ENCODE results near the gene CCDC82.

- TF ChIP-seq, protein P1, sequence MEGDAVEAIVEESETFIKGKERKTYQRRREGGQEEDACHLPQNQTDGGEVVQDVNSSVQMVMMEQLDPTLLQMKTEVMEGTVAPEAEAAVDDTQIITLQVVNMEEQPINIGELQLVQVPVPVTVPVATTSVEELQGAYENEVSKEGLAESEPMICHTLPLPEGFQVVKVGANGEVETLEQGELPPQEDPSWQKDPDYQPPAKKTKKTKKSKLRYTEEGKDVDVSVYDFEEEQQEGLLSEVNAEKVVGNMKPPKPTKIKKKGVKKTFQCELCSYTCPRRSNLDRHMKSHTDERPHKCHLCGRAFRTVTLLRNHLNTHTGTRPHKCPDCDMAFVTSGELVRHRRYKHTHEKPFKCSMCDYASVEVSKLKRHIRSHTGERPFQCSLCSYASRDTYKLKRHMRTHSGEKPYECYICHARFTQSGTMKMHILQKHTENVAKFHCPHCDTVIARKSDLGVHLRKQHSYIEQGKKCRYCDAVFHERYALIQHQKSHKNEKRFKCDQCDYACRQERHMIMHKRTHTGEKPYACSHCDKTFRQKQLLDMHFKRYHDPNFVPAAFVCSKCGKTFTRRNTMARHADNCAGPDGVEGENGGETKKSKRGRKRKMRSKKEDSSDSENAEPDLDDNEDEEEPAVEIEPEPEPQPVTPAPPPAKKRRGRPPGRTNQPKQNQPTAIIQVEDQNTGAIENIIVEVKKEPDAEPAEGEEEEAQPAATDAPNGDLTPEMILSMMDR (conservative IDR thresholded peaks at IDR 0.05): no peak
- TF ChIP-seq EZH2 (IDR thresholded peaks at IDR 0.05; ENCODE audit: low read depth): no peak
Observed at GRCh38 chr11:96339706-96340554, 49.8 kb downstream of the CCDC82 start.
